ENCODE measurements around the gene EFNB3. TPM values are rescaled to one million over a fixed set of nuclear protein-coding genes. Genes with fewer than 3 reads are reported as not detected.

Gene EFNB3
- total and polyA plus RNA-seq, 2 of the 13 experiments (the other 11 are each of a cell fraction or from before 2014, with no cell fraction given), result 0.07 to 0.25 TPM

GRCh38 chr17:7744416-7744815 is 39.4 kb downstream of the EFNB3 start:
- in situ Hi-C loops (cut with HindIII; ENCODE audit: extremely low pct_ligation_motif_present, low pct_unique_long_range_greater_than_20kb) (no loop called here), intact Hi-C loops (cut with micrococcal nuclease; ENCODE audit: unreplicated experiment) (loop anchor here (5.0 kb wide), 2 partner anchors 78 to 248 kb away; no protein-coding TSS in a partner anchor)
- Histone ChIP-seq H3K9ac (ENCODE audit: insufficient read depth, low read depth, low read length) (no peak overlapping the region), H3K27ac (ENCODE audit: extremely low read length, insufficient read depth, low read length) (no peak overlapping the region), H3K4me1 (ENCODE audit: insufficient read depth, low read length) (peaks cover 37% of the 10 kb centered on the region), H3K79me2 (ENCODE audit: insufficient read depth, low read length) (no peaks in the 10 kb centered on the region), H3K36me3 (replicated peaks in 1 of 2; ENCODE audit: control insufficient read depth in 1 of 2, insufficient read depth in 2 of 2, low read length in 2 of 2) (no peaks in the 10 kb centered on the region), H4K20me1 (ENCODE audit: insufficient read depth, low read length) (no peaks in the 10 kb centered on the region), H3K9me3 (ENCODE audit: low read length) (no peaks in the 10 kb centered on the region), H3K27me3 (ENCODE audit: control insufficient read depth in 1 of 2, insufficient read depth in 2 of 2, low read length in 2 of 2) (peaks cover 1 to 29% of the 10 kb centered on the region in 2 experiments; a peak in 4 of 5 replicates), H2AFZ (ENCODE audit: low read length) (no peak overlapping the region), H3K4me2 (ENCODE audit: low read depth, low read length) (no peak overlapping the region), H3K4me3 (replicated peaks in 1 of 3; ENCODE audit: insufficient read depth in 1 of 3, low read depth in 2 of 3, low read length in 3 of 3) (no peak overlapping the region)
- ATAC-seq, result no peak
- no peak for DNase-seq (ENCODE audit: low spot score)
- no TSS peak for BruUV-seq (replicated peaks)
- ChIA-PET CTCF (ENCODE audit: low intra/inter-chr PET ratio, low total read pairs) (interaction anchor here (0.6 to 1.4 kb wide), 5 partner anchors 8 to 394 kb away, joined by 3 to 15 read pairs (median 3); no protein-coding TSS in a partner anchor), POLR2A (interaction anchor here (0.7 kb wide), 1 partner anchor 312 kb away, joined by 3 read pairs; no protein-coding TSS in a partner anchor)
- 39% methylated on average over 7 of the region's 8 CpGs for WGBS (ENCODE audit: low lambda C conversion rate)
- FAIRE-seq, result no peak
- TF ChIP-seq SUZ12 (IDR thresholded peaks at IDR 0.05; ENCODE audit: low read depth, low read length), result no peak
- TF ChIP-seq CREM (IDR thresholded peaks at IDR 0.05), result no peak
- TF ChIP-seq CREM (CRISPR knock-in tag; IDR thresholded peaks at IDR 0.05), result no peak
- TF ChIP-seq FOXK1 (CRISPR knock-in tag; IDR thresholded peaks at IDR 0.05; ENCODE audit: borderline replicate concordance, low read depth), result no peak
- TF ChIP-seq, protein P1, sequence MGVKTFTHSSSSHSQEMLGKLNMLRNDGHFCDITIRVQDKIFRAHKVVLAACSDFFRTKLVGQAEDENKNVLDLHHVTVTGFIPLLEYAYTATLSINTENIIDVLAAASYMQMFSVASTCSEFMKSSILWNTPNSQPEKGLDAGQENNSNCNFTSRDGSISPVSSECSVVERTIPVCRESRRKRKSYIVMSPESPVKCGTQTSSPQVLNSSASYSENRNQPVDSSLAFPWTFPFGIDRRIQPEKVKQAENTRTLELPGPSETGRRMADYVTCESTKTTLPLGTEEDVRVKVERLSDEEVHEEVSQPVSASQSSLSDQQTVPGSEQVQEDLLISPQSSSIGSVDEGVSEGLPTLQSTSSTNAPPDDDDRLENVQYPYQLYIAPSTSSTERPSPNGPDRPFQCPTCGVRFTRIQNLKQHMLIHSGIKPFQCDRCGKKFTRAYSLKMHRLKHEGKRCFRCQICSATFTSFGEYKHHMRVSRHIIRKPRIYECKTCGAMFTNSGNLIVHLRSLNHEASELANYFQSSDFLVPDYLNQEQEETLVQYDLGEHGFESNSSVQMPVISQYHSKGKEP (CRISPR knock-in tag; IDR thresholded peaks at IDR 0.05), result no peak
- no peak for TF ChIP-seq ZBTB4 (CRISPR knock-in tag; IDR thresholded peaks at IDR 0.05; ENCODE audit: borderline replicate concordance)
- no peak for TF ChIP-seq PPARG (CRISPR knock-in tag; conservative IDR thresholded peaks at IDR 0.05)
- no peak for TF ChIP-seq NFE2L1 (CRISPR knock-in tag; IDR thresholded peaks at IDR 0.05; ENCODE audit: borderline replicate concordance)
- no peak for TF ChIP-seq ATAD3A (CRISPR knock-in tag; IDR thresholded peaks at IDR 0.05)
- TF ChIP-seq TERF1 (CRISPR knock-in tag; IDR thresholded peaks at IDR 0.05), result no peak
- no peak for TF ChIP-seq THAP7 (CRISPR knock-in tag; IDR thresholded peaks at IDR 0.05)
- TF ChIP-seq, protein P2, sequence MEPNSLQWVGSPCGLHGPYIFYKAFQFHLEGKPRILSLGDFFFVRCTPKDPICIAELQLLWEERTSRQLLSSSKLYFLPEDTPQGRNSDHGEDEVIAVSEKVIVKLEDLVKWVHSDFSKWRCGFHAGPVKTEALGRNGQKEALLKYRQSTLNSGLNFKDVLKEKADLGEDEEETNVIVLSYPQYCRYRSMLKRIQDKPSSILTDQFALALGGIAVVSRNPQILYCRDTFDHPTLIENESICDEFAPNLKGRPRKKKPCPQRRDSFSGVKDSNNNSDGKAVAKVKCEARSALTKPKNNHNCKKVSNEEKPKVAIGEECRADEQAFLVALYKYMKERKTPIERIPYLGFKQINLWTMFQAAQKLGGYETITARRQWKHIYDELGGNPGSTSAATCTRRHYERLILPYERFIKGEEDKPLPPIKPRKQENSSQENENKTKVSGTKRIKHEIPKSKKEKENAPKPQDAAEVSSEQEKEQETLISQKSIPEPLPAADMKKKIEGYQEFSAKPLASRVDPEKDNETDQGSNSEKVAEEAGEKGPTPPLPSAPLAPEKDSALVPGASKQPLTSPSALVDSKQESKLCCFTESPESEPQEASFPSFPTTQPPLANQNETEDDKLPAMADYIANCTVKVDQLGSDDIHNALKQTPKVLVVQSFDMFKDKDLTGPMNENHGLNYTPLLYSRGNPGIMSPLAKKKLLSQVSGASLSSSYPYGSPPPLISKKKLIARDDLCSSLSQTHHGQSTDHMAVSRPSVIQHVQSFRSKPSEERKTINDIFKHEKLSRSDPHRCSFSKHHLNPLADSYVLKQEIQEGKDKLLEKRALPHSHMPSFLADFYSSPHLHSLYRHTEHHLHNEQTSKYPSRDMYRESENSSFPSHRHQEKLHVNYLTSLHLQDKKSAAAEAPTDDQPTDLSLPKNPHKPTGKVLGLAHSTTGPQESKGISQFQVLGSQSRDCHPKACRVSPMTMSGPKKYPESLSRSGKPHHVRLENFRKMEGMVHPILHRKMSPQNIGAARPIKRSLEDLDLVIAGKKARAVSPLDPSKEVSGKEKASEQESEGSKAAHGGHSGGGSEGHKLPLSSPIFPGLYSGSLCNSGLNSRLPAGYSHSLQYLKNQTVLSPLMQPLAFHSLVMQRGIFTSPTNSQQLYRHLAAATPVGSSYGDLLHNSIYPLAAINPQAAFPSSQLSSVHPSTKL (CRISPR knock-in tag; IDR thresholded peaks at IDR 0.05), result no peak
- TF ChIP-seq ZNF792 (CRISPR knock-in tag; IDR thresholded peaks at IDR 0.05), result no peak
- TF ChIP-seq PAX8 (CRISPR knock-in tag; IDR thresholded peaks at IDR 0.05; ENCODE audit: borderline replicate concordance), result no peak
- TF ChIP-seq MTA3 (CRISPR knock-in tag; IDR thresholded peaks at IDR 0.05), result no peak

All from HepG2 (cell line).